H1 (cell line): ENCODE data around the gene C19orf25. TPM values are rescaled to one million over a fixed set of nuclear protein-coding genes. Genes with fewer than 3 reads are reported as not detected.

ENCODE experiments used
- CTCF ChIA-PET: fragments of 300-600 bp; sonication (Branson Sonifier 250); formaldehyde crosslinking; loops from one replicate; lab custom pipeline; 2021; ENCODE audit not compliant: partially characterized antibody; lab: Charles Lee
- POLR2A ChIA-PET: fragments of 300-600 bp; sonication (Branson Sonifier 250); formaldehyde crosslinking; loops from one replicate; lab custom pipeline; 2021; ENCODE audit warnings: inconsistent platforms; ENCODE audit not compliant: partially characterized antibody; lab: Charles Lee
- DNase-seq, 2 experiments: peaks; one replicate each; pipeline versions ENCODE4 v3.0.0 to v3.0.0-alpha.2; 2010 to 2022; ENCODE audit warnings: low spot score in 2 of 2, low read depth in 1 of 2, mixed read lengths in 1 of 2
- FAIRE-seq: peaks from 2 replicates; lab custom pipeline; 2011; peaks lifted over from hg19 to GRCh38; lab: Jason Lieb, UNC
- H2AFZ ChIP-seq: 2 replicates; pipeline ENCODE4 v1.8.1; 2012; ENCODE audit warnings: low read length, inconsistent platforms
- H2AK5ac ChIP-seq: 2 replicates; pipeline ENCODE4 v1.6.1; 2013; ENCODE audit warnings: low read depth, low read length
- H2BK120ac ChIP-seq: replicated peaks from 2 replicates; pipeline ENCODE3; 2013; ENCODE audit warnings: low read depth, low read length, inconsistent platforms
- H2BK12ac ChIP-seq: 2 replicates; pipeline ENCODE4 v1.6.1; 2013; ENCODE audit warnings: low read depth, low read length
- H2BK15ac ChIP-seq: 2 replicates; pipeline ENCODE4 v1.6.1; 2013; ENCODE audit warnings: low read length
- H2BK20ac ChIP-seq: 2 replicates; pipeline ENCODE4 v1.6.1; 2013; ENCODE audit warnings: low read length
- H2BK5ac ChIP-seq: 2 replicates; pipeline ENCODE4 v1.6.1; 2013; ENCODE audit warnings: low read depth, low read length
- H3K14ac ChIP-seq: 2 replicates; pipeline ENCODE4 v1.6.1; 2013; ENCODE audit warnings: inconsistent platforms; ENCODE audit not compliant: insufficient read length
- H3K18ac ChIP-seq: 2 replicates; pipeline ENCODE4 v1.6.1; 2013; ENCODE audit warnings: low read length; ENCODE audit errors: extremely low read depth
- H3K23ac ChIP-seq: 2 replicates; pipeline ENCODE4 v1.6.1; 2013; ENCODE audit warnings: inconsistent platforms; ENCODE audit not compliant: insufficient read length
- H3K23me2 ChIP-seq: 2 replicates; pipeline ENCODE4 v1.6.1; 2013; ENCODE audit warnings: low read depth, low read length
- H3K27ac ChIP-seq: 2 replicates; pipeline ENCODE4 v1.6.1; 2011; ENCODE audit warnings: low read depth, low read length, inconsistent platforms
- H3K27me3 ChIP-seq, 4 experiments: replicated peaks in 1 of 4; 1 replicate in 1 of 4; 2 replicates in 3 of 4; pipeline versions ENCODE4 v1.6.1 to v1.8.1; 2011 to 2013; ENCODE audit warnings: low read length in 3 of 4, mild to moderate bottlenecking in 3 of 4, inconsistent platforms in 2 of 4, mixed read lengths in 2 of 4, moderate library complexity in 1 of 4; ENCODE audit not compliant: control insufficient read depth in 3 of 4, insufficient read depth in 3 of 4; ENCODE audit errors: extremely low read depth in 1 of 4
- H3K36me3 ChIP-seq, 4 experiments: 2 replicates each; pipeline versions ENCODE4 v1.6.1 to v1.8.1; 2011 to 2013; ENCODE audit warnings: mild to moderate bottlenecking in 4 of 4, low read length in 3 of 4, moderate library complexity in 2 of 4, control low read depth in 1 of 4, inconsistent platforms in 1 of 4; ENCODE audit not compliant: insufficient read depth in 4 of 4, control insufficient read depth in 2 of 4
- H3K4ac ChIP-seq: replicated peaks from 2 replicates; pipeline ENCODE3; 2013; ENCODE audit warnings: low read length, low read depth, mixed read lengths, inconsistent platforms; ENCODE audit not compliant: insufficient read length
- H3K4me1 ChIP-seq, 4 experiments: replicated peaks in 1 of 4; 1 replicate in 1 of 4; 2 replicates in 3 of 4; pipeline versions ENCODE4 v1.6.1 to v1.8.1; 2011 to 2013; ENCODE audit warnings: low read length in 3 of 4, inconsistent platforms in 2 of 4, mixed read lengths in 1 of 4; ENCODE audit not compliant: insufficient read depth in 4 of 4, control insufficient read depth in 3 of 4
- H3K4me2 ChIP-seq, 2 experiments: 2 replicates each; pipeline versions ENCODE4 v1.6.1 to v1.8.1; 2011 to 2013; ENCODE audit warnings: low read depth in 2 of 2, low read length in 2 of 2, control low read depth in 1 of 2, inconsistent platforms in 1 of 2, mild to moderate bottlenecking in 1 of 2; ENCODE audit not compliant: insufficient read depth in 1 of 2
- H3K4me3 ChIP-seq, 4 experiments: fragments of 200-600, 300-600 bp in 1 of 4; sonication (generic), shearing (Covaris generic), sonication (Bioruptor Twin) in 1 of 4; 2 replicates each; pipeline versions ENCODE4 v1.5.1 to v1.8.1; 2011 to 2016; ENCODE audit warnings: low read length in 4 of 4, low read depth in 3 of 4, control low read depth in 2 of 4, inconsistent platforms in 2 of 4, mild to moderate bottlenecking in 2 of 4, mixed read lengths in 1 of 4, moderate library complexity in 1 of 4; ENCODE audit not compliant: insufficient read depth in 2 of 4; ENCODE audit errors: extremely low read depth in 1 of 4
- H3K56ac ChIP-seq: replicated peaks from 2 replicates; pipeline ENCODE3; 2013; ENCODE audit warnings: low read depth, mild to moderate bottlenecking, mixed read lengths, low read length, inconsistent platforms; ENCODE audit not compliant: insufficient read length
- H3K79me1 ChIP-seq: 2 replicates; pipeline ENCODE4 v1.6.1; 2013; ENCODE audit warnings: low read depth, low read length, control low read depth
- H3K79me2 ChIP-seq, 2 experiments: 2 replicates each; pipeline versions ENCODE4 v1.6.1 to v1.8.1; 2012 to 2013; ENCODE audit warnings: low read length in 2 of 2, mild to moderate bottlenecking in 2 of 2, inconsistent platforms in 1 of 2; ENCODE audit not compliant: insufficient read depth in 2 of 2, control insufficient read depth in 1 of 2
- H3K9ac ChIP-seq, 4 experiments: replicated peaks in 1 of 4; 1 replicate in 1 of 4; 2 replicates in 3 of 4; pipeline versions ENCODE4 v1.6.1 to v1.8.1; 2011 to 2013; ENCODE audit warnings: low read depth in 3 of 4, low read length in 3 of 4, control low read depth in 2 of 4, mild to moderate bottlenecking in 2 of 4, moderate library complexity in 2 of 4, inconsistent platforms in 1 of 4; ENCODE audit errors: extremely low read depth in 1 of 4
- H3K9me3 ChIP-seq, 2 experiments: 2 replicates each; pipeline versions ENCODE4 v1.6.1 to v1.8.1; 2012 to 2013; ENCODE audit warnings: mild to moderate bottlenecking in 2 of 2, moderate library complexity in 2 of 2, control low read depth in 1 of 2, inconsistent platforms in 1 of 2, low read depth in 1 of 2, low read length in 1 of 2, mixed read lengths in 1 of 2; ENCODE audit not compliant: insufficient read depth in 2 of 2
- H4K20me1 ChIP-seq, 2 experiments: replicated peaks in 1 of 2; 2 replicates each; pipeline versions ENCODE3 to v1.8.1; 2011 to 2013; ENCODE audit warnings: inconsistent platforms in 2 of 2, low read length in 2 of 2, mild to moderate bottlenecking in 1 of 2; ENCODE audit not compliant: insufficient read depth in 2 of 2, control insufficient read depth in 1 of 2
- H4K5ac ChIP-seq: 2 replicates; pipeline ENCODE4 v1.6.1; 2013; ENCODE audit warnings: low read length, low read depth, mixed read lengths, inconsistent platforms; ENCODE audit not compliant: insufficient read length
- H4K8ac ChIP-seq: 2 replicates; pipeline ENCODE4 v1.8.0; 2013; ENCODE audit warnings: mild to moderate bottlenecking, moderate library complexity, low read length, inconsistent platforms; ENCODE audit not compliant: insufficient read depth; ENCODE audit errors: extremely low read depth
- H4K91ac ChIP-seq: replicated peaks from 2 replicates; pipeline ENCODE3; 2013; ENCODE audit warnings: low read length, mixed read lengths, inconsistent platforms; ENCODE audit not compliant: insufficient read length
- KDM1A ChIP-seq: fragments of 200-600, 300-600 bp; sonication (generic); IDR thresholded peaks from 2 replicates; pipeline ENCODE4 v1.7.1; 2016; ENCODE audit warnings: mild to moderate bottlenecking, low read length, borderline replicate concordance
- TBP ChIP-seq: IDR thresholded peaks from 2 replicates; pipeline ENCODE4 v1.6.1; 2011; ENCODE audit warnings: low read depth, low read length, improper control_type of control experiment
- WGBS, 2 experiments: shearing (Covaris generic) in 1 of 2; methylation state at CpG; one replicate each; pipeline versions ENCODE4 v1.1.6 to v1.1.7; 2013 to 2015; ENCODE audit warnings: low lambda C conversion rate in 2 of 2, mixed read lengths in 2 of 2, inconsistent platforms in 1 of 2, low coverage in 1 of 2, missing lambda C conversion rate in 1 of 2; ENCODE audit not compliant: insufficient replicate concordance in 2 of 2, insufficient coverage in 1 of 2, insufficient read length in 1 of 2; ENCODE audit errors: extremely low coverage in 1 of 2, missing lambda C conversion rate in 1 of 2; 5-methylcytosine and 5-hydroxymethylcytosine counted together
- polyA plus RNA-seq, 7 experiments: library from polyadenylated mRNA; depleted of rRNA in 3 of 7; stranded (reverse) in 5 of 7; unstranded in 2 of 7; fragments of >200 nt in 5 of 7; fragments of 200-250 nt in 2 of 7; gene quantifications; 1 replicate in 5 of 7; 2 replicates in 1 of 7; 4 replicates in 1 of 7; pipeline versions ENCODE4 v1.2.1 to v1.2.3, GENCODE V29; 2011 to 2013; ENCODE audit warnings: missing spikeins in 2 of 7, mixed read lengths in 2 of 7
- total RNA-seq: library from RNA; stranded (reverse); fragmentation: NEBNext Ultra II Directional; extraction: Animal tissue kit (Norgen Biotek cat#: 25700); gene quantifications from 2 replicates; pipeline ENCODE4 v1.2.1, GENCODE V29; 2021

C19orf25 gene
- total and polyA plus RNA-seq, 2 of the 8 experiments (the other 6 are each of a cell fraction or from before 2014, with no cell fraction given) = 41.3 to 67.4 TPM

GRCh38 chr19:1518471-1518870, 39.5 kb upstream of the C19orf25 start:
- Histone ChIP-seq H3K18ac (no peak overlapping the region), H3K9me3 (no peaks in the 10 kb centered on the region), H3K79me2 (no peaks in the 10 kb centered on the region), H4K91ac (no peak overlapping the region), H3K56ac (no peak overlapping the region), H2BK5ac (no peak overlapping the region), H4K8ac (no peak overlapping the region), H2BK12ac (no peak overlapping the region), H3K4me2 (no peak overlapping the region), H2BK120ac (no peak overlapping the region), H2BK20ac (no peak overlapping the region), H3K27ac (no peak overlapping the region), H4K5ac (no peak overlapping the region), H3K4me3 (no peak overlapping the region), H2AFZ (no peak overlapping the region), H3K79me1 (no peaks in the 10 kb centered on the region), H3K9ac (no peak overlapping the region), H3K23ac (no peak overlapping the region), H4K20me1 (peaks cover 0 to 3% of the 10 kb centered on the region in 2 experiments), H3K23me2 (no peaks in the 10 kb centered on the region), H2AK5ac (0 out of 2 replicates have a peak overlapping the region, but pooled peaks have one; percentile 13), H2BK15ac (no peak overlapping the region), H3K4ac (no peak overlapping the region), H3K36me3 (no peaks in the 10 kb centered on the region), H3K27me3 (peaks cover 3 to 13% (median 11%) of the 10 kb centered on the region in 4 experiments), H3K14ac (no peak overlapping the region), H3K4me1 (no peaks in the 10 kb centered on the region)
- TF ChIP-seq TBP (no peak), KDM1A (peak; percentile 43; the same call in 1 of the 2 replicates)
- ChIA-PET POLR2A (interaction anchor here (0.7 kb wide), 1 partner anchor 655 kb away, joined by 4 read pairs; no protein-coding TSS in a partner anchor), CTCF (interaction anchor here (0.7 to 0.9 kb wide), 2 partner anchors 28 to 1757 kb away, joined by 3 read pairs; no protein-coding TSS in a partner anchor)
- DNase-seq (no peak), FAIRE-seq (no peak)
- WGBS, 2 experiments = 78% methylated on average over 4 of the region's 4 CpGs; no CpG with 5 or more reads in 1 of the 2 experiments
